Peyer's patch (tissue), 4 donors: Measurements from ENCODE around the gene MPPED2.

Experiments used
- POLR2A ChIP-seq, 2 donors: fragments of 450-650 bp; IDR thresholded peaks; one replicate each; pipeline ENCODE4 v1.5.1; 2017; ENCODE audit warnings: antibody characterized with exemption in 2 of 2, mild to moderate bottlenecking in 2 of 2, moderate library complexity in 2 of 2
- TF ChIP-seq, protein P1 (sequence below), 6 experiments: fragments of 450-650 bp in 4 of 6; fragments of 200-600 bp in 2 of 6; sonication (generic) in 1 of 6; IDR thresholded peaks; one replicate each; pipeline ENCODE4 v1.5.1; 2017 to 2019; ENCODE audit warnings: antibody characterized with exemption in 6 of 6, mild to moderate bottlenecking in 3 of 6, moderate library complexity in 1 of 6

DNA sequence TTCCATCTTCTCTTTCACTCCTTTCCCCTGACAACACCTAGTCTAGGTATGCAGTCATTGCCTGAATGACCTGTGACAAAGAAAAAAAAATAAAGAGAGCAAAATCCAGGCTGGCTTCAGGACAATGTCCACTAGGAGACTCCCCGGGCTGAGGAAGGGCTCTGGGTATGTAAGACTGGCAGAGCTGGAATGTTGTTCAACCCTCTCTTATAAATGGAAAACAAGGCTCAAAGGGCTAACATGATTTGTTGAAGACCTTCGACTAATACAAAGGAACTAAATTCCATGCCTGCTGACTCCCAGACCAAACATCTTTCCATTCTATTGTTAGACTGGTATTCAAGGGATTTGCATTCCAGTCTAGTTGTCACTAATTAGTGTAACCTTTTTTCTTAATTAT is 141.1 kb downstream of the MPPED2 start:
- TF ChIP-seq, protein P1, sequence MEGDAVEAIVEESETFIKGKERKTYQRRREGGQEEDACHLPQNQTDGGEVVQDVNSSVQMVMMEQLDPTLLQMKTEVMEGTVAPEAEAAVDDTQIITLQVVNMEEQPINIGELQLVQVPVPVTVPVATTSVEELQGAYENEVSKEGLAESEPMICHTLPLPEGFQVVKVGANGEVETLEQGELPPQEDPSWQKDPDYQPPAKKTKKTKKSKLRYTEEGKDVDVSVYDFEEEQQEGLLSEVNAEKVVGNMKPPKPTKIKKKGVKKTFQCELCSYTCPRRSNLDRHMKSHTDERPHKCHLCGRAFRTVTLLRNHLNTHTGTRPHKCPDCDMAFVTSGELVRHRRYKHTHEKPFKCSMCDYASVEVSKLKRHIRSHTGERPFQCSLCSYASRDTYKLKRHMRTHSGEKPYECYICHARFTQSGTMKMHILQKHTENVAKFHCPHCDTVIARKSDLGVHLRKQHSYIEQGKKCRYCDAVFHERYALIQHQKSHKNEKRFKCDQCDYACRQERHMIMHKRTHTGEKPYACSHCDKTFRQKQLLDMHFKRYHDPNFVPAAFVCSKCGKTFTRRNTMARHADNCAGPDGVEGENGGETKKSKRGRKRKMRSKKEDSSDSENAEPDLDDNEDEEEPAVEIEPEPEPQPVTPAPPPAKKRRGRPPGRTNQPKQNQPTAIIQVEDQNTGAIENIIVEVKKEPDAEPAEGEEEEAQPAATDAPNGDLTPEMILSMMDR (IDR thresholded peaks at IDR 0.05) = no peak
- no peak for TF ChIP-seq POLR2A (IDR thresholded peaks at IDR 0.05)
